Measurements from ENCODE around the gene SCNN1A.

SCNN1A gene

GRCh38 chr12:6313326-6313940 lies 61.9 kb downstream of the SCNN1A start:
- TF ChIP-seq REST (IDR thresholded peaks at IDR 0.05; ENCODE audit: insufficient read depth in 1 of 2, low read depth in 2 of 2, low read length in 2 of 2) (no peak), FOXP2 (optimal IDR thresholded peaks at IDR 0.05; ENCODE audit: borderline replicate concordance, extremely low read depth, extremely low read length, insufficient read depth) (no peak), TAF1 (IDR thresholded peaks at IDR 0.05; ENCODE audit: borderline replicate concordance, insufficient read depth, low read length) (no peak), SIN3A (IDR thresholded peaks at IDR 0.05; ENCODE audit: borderline replicate concordance, insufficient read depth, low read length) (no peak), POLR2AphosphoS5 (IDR thresholded peaks at IDR 0.05; ENCODE audit: low read depth, low read length) (no peak)

- TF ChIP-seq POLR2AphosphoS5 (IDR thresholded peaks at IDR 0.05; ENCODE audit: low read depth, low read length) (no peak), SIN3A (IDR thresholded peaks at IDR 0.05; ENCODE audit: borderline replicate concordance, insufficient read depth, low read length) (no peak), FOXP2 (optimal IDR thresholded peaks at IDR 0.05; ENCODE audit: borderline replicate concordance, extremely low read depth, extremely low read length, insufficient read depth) (no peak), TAF1 (IDR thresholded peaks at IDR 0.05; ENCODE audit: borderline replicate concordance, insufficient read depth, low read length) (no peak), REST (IDR thresholded peaks at IDR 0.05; ENCODE audit: insufficient read depth in 1 of 2, low read depth in 2 of 2, low read length in 2 of 2) (no peak)
These were observed 62.6 kb downstream of the SCNN1A start for GRCh38 chr12:6312529-6313325.

- no peak for TF ChIP-seq REST (IDR thresholded peaks at IDR 0.05; ENCODE audit: insufficient read depth in 1 of 2, low read depth in 2 of 2, low read length in 2 of 2)
- TF ChIP-seq TAF1 (IDR thresholded peaks at IDR 0.05; ENCODE audit: borderline replicate concordance, insufficient read depth, low read length) = no peak
- TF ChIP-seq POLR2AphosphoS5 (IDR thresholded peaks at IDR 0.05; ENCODE audit: low read depth, low read length) = no peak
- TF ChIP-seq SIN3A (IDR thresholded peaks at IDR 0.05; ENCODE audit: borderline replicate concordance, insufficient read depth, low read length) = no peak
- TF ChIP-seq FOXP2 (optimal IDR thresholded peaks at IDR 0.05; ENCODE audit: borderline replicate concordance, extremely low read depth, extremely low read length, insufficient read depth) = no peak
These were observed 63.4 kb downstream of the SCNN1A start for GRCh38 chr12:6311822-6312528.

GRCh38 chr12:6310771-6311610 lies 64.4 kb downstream of the SCNN1A start:
- TF ChIP-seq FOXP2 (optimal IDR thresholded peaks at IDR 0.05; ENCODE audit: borderline replicate concordance, extremely low read depth, extremely low read length, insufficient read depth) (no peak), REST (IDR thresholded peaks at IDR 0.05; ENCODE audit: insufficient read depth in 1 of 2, low read depth in 2 of 2, low read length in 2 of 2) (no peak), POLR2AphosphoS5 (IDR thresholded peaks at IDR 0.05; ENCODE audit: low read depth, low read length) (no peak), TAF1 (IDR thresholded peaks at IDR 0.05; ENCODE audit: borderline replicate concordance, insufficient read depth, low read length) (no peak), SIN3A (IDR thresholded peaks at IDR 0.05; ENCODE audit: borderline replicate concordance, insufficient read depth, low read length) (no peak)

Data from PFSK-1 (cell line).